Pancreas (tissue), 10 donors: ENCODE data around the gene SMNDC1. TPM values are rescaled to one million over a fixed set of nuclear protein-coding genes. Genes with fewer than 3 reads are reported as not detected.
"Not testable (repeated sequence)": the region's sequence is repeated elsewhere in the genome, so short reads cannot be mapped to it uniquely, and the experiment has no call there.

Experiments
- ATAC-seq, 4 donors: fragments of 200-7000 bp; cut with Tn5 transposase; one replicate each; pipeline versions ENCODE4 v1.8.0 to v1.9.1; 2020; ENCODE audit warnings: mild to moderate bottlenecking in 4 of 4, moderate library complexity in 4 of 4
- DNase-seq, 6 donors: peaks; one replicate each; pipeline ENCODE4 v3.0.0-alpha.2; 2020
- FAIRE-seq: peaks from 2 replicates; lab custom pipeline; 2012; peaks lifted over from hg19 to GRCh38; lab: Jason Lieb, UNC
- H3K27ac ChIP-seq, 4 donors: fragments of 200-600 bp; sonication (generic); 1 replicate in 3 of 4; 2 replicates in 1 of 4; pipeline versions ENCODE4 v1.5.0 to v1.8.0; 2020
- H3K27me3 ChIP-seq, 4 donors: fragments of 200-600 bp; one replicate each; pipeline ENCODE4 v1.8.0; 2021
- H3K36me3 ChIP-seq, 3 donors: fragments of 200-600 bp; sonication (generic) in 1 of 3; one replicate each; pipeline versions ENCODE4 v1.5.0 to v1.8.0; 2020 to 2021
- H3K4me1 ChIP-seq, 3 donors: fragments of 200-600 bp; one replicate each; pipeline ENCODE4 v1.8.0; 2021
- H3K4me3 ChIP-seq, 4 donors: fragments of 200-600 bp; sonication (generic) in 2 of 4; one replicate each; pipeline versions ENCODE4 v1.5.0 to v1.8.0; 2020 to 2021
- H3K9me3 ChIP-seq, 4 donors: fragments of 200-600 bp; one replicate each; pipeline ENCODE4 v1.8.0; 2021
- CTCF ChIP-seq, 4 donors: fragments of 200-600 bp; sonication (generic) in 3 of 4; IDR thresholded peaks; one replicate each; pipeline versions ENCODE4 v1.5.0 to v1.8.0; 2021; ENCODE audit warnings: antibody characterized with exemption in 4 of 4
- WGBS, 2 donors: extraction: QIAGEN DNeasy Blood & Tissue Kit; methylation state at CpG; one replicate each; pipeline ENCODE4 v1.1.7; 2013; 5-methylcytosine and 5-hydroxymethylcytosine counted together
- intact Hi-C, 3 donors: fragments of 100-400 bp; cut with DNase I; formaldehyde crosslinking; loops; one replicate each; pipeline versions ENCODE4 v1.11.1 to v1.14.2; 2022
- polyA plus RNA-seq, 2 donors: library from polyadenylated mRNA; stranded (reverse); fragments of 200-250 nt; gene quantifications; one replicate each; pipeline ENCODE4 v1.2.3, GENCODE V29; 2013
- total RNA-seq, 6 donors: library from RNA; stranded (reverse); fragmentation: NEBNext Ultra II Directional in 4 of 6; extraction: Animal tissue kit (Norgen Biotek cat#: 25700) in 4 of 6; gene quantifications; one replicate each; pipeline versions ENCODE4 v1.2.1 to v1.2.4, GENCODE V29; 2021 to 2023
- donor health status: healthy with polysubstance abuse.
- donor health status: DM: no; HTN: no; CAD: no; lungs with moderate emphysema.
- donor health status: DM: no; HTN: no; CAD: no.
- donor health status: control.
- donor health status: control.
- donor health status: Bipolar disorder and iron deficiency.
- donor health status: DM: yes; HTN: yes; CAD: no.
- donor health status: DM: no; HTN: no; CAD: no.
- donor health status: DM: no; HTN: no; CAD: no.
- donor health status: DM: yes; HTN: yes; CAD: no.

The SMNDC1 gene
- total and polyA plus RNA-seq, 8 donors: 5.2 to 13.7 (median 9.4) TPM

GRCh38 chr10:110334061-110334656 lies 29.4 kb upstream of the SMNDC1 start:
- WGBS, 2 donors: 62 to 90% methylated on average over 5 of the region's 5 CpGs
- DNase-seq (no peak), FAIRE-seq (no peak), ATAC-seq (no peak)
- no peaks in the 10 kb centered on the region for H3K9me3 ChIP-seq
- no peak overlapping the region for H3K27ac ChIP-seq
- H3K4me1 ChIP-seq: no peaks in the 10 kb centered on the region
- no peaks in the 10 kb centered on the region for H3K27me3 ChIP-seq
- intact Hi-C loops: no loop called here
- TF ChIP-seq CTCF (IDR thresholded peaks at IDR 0.05): no peak
- no peak overlapping the region for H3K4me3 ChIP-seq
- no peaks in the 10 kb centered on the region for H3K36me3 ChIP-seq

DNA sequence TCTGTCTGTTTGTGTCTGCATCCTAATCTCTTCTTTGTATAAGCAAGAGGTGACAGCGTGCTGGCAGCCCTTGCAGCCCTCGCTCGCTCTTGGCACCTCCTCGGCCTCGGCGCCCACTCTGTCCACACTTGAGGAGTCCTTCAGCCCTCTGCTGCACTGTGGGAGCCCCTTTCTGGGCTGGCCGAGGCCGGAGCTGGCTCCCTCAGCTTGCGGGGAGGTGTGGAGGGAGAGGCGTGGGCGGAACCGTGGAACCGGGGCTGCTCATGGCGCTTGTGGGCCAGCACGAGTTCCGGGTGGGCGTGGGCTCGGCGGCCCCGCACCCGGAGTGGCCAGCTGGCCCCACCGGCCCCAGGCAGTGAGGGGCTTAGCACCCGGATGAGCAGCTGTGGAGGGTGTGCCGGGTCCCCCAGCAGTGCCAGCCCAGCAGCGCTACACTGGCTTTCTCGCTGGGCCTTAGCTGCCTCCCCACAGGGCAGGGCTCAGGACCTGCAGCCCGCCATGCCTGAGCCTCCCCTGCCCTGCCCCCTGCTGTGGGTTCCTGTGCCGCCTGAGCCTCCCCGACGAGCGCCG lies 26.6 kb upstream of the SMNDC1 start:
- FAIRE-seq, H3K27ac ChIP-seq, ATAC-seq, intact Hi-C loops, H3K27me3 ChIP-seq, H3K9me3 ChIP-seq, H3K4me1 ChIP-seq, H3K36me3 ChIP-seq, H3K4me3 ChIP-seq: not testable (repeated sequence)
- 94 to 96% methylated on average over 32 of the region's 32 CpGs for WGBS, 2 donors
- DNase-seq: peak in 1 of 6 donors; percentile 43

DNA sequence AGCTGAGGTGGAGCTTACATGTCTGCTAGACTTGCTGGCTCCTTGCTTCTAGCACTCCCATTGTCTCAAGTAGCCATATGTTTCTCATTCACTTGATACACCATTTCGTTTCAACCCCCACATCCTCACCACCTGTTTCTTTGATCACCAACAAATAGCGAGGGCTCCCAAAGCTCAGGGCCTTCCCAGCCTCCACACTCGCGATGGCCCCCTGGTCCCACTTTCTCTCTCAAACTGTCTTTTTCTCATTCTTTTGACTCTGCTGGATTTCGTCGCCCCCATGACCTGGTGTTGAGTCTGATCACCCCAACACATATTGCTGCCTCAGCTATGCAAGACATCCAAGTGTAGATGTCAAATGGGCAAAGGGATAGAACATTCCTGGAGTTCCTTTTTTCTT lies 26.0 kb upstream of the SMNDC1 start:
- Histone ChIP-seq H3K27ac (no peak overlapping the region), H3K4me1 (no peaks in the 10 kb centered on the region), H3K9me3 (no peaks in the 10 kb centered on the region), H3K36me3 (no peaks in the 10 kb centered on the region), H3K4me3 (no peak overlapping the region), H3K27me3 (no peaks in the 10 kb centered on the region)
- FAIRE-seq (no peak), ATAC-seq (no peak), DNase-seq (no peak)
- intact Hi-C loops: no loop called here
- TF ChIP-seq CTCF (IDR thresholded peaks at IDR 0.05): no peak
- 80 to 88% methylated on average over 6 of the region's 6 CpGs for WGBS, 2 donors

- WGBS, 2 donors: 71 to 82% methylated on average over 5 of the region's 5 CpGs
Observed at GRCh38 chr10:110327262-110327914, 22.7 kb upstream of the SMNDC1 start.

More at GRCh38 chr10:110327262-110327914, 22.7 kb upstream of the SMNDC1 start:
- Histone ChIP-seq H3K27me3 (no peaks in the 10 kb centered on the region), H3K36me3 (no peaks in the 10 kb centered on the region), H3K4me1 (no peaks in the 10 kb centered on the region), H3K4me3 (no peak overlapping the region), H3K27ac (no peak overlapping the region), H3K9me3 (no peaks in the 10 kb centered on the region)
- TF ChIP-seq CTCF (IDR thresholded peaks at IDR 0.05): no peak
- no peak for DNase-seq
- intact Hi-C loops: no loop called here
- no peak for FAIRE-seq
- ATAC-seq: no peak
